HG02840 (cell line): ENCODE results near the gene CAPNS2.
"Not testable (repeated sequence)": the region's sequence is repeated elsewhere in the genome, so short reads cannot be mapped to it uniquely, and the experiment has no call there.

Source experiments
- ATAC-seq: cut with Tn5 transposase; IDR thresholded peaks from one replicate; pipeline ENCODE4 v1.9.1; 2021; ENCODE audit warnings: mild to moderate bottlenecking, moderate library complexity, moderate number of reproducible peaks; ENCODE audit not compliant: unreplicated experiment, low FRiP score

Gene CAPNS2

GRCh38 chr16:55567382-55567781, 898 bp downstream of the CAPNS2 start:
- no peak for ATAC-seq

- ATAC-seq, result no peak
Observed at GRCh38 chr16:55568207-55568606, 1.7 kb downstream of the CAPNS2 start.

GRCh38 chr16:55569025-55569424, 2.5 kb downstream of the CAPNS2 start:
- no peak for ATAC-seq

- ATAC-seq, result no peak
Observed at GRCh38 chr16:55570159-55570558, 3.7 kb downstream of the CAPNS2 start.

- no peak for ATAC-seq
Observed at GRCh38 chr16:55571191-55571897, 4.9 kb downstream of the CAPNS2 start.

- ATAC-seq, result no peak
Observed at GRCh38 chr16:55572439-55572838, 6.0 kb downstream of the CAPNS2 start.

- ATAC-seq, result no peak
Observed at GRCh38 chr16:55574811-55575210, 8.3 kb downstream of the CAPNS2 start.

- no peak for ATAC-seq
Observed at GRCh38 chr16:55575496-55575895, 9.0 kb downstream of the CAPNS2 start.

GRCh38 chr16:55576384-55576783, 9.9 kb downstream of the CAPNS2 start:
- ATAC-seq, result no peak

GRCh38 chr16:55577887-55578286, 11.4 kb downstream of the CAPNS2 start:
- ATAC-seq, result no peak

GRCh38 chr16:55585631-55586030, 19.1 kb downstream of the CAPNS2 start:
- ATAC-seq, result no peak

- no peak for ATAC-seq
Observed at GRCh38 chr16:55588799-55589198, 22.3 kb downstream of the CAPNS2 start.

- no peak for ATAC-seq
Observed at GRCh38 chr16:55592306-55592705, 25.8 kb downstream of the CAPNS2 start.

GRCh38 chr16:55597928-55598327, 31.4 kb downstream of the CAPNS2 start:
- ATAC-seq, result no peak

GRCh38 chr16:55605754-55606336, 39.4 kb downstream of the CAPNS2 start:
- no peak for ATAC-seq

GRCh38 chr16:55613613-55614335, 47.3 kb downstream of the CAPNS2 start:
- no peak for ATAC-seq

- ATAC-seq, result no peak
Observed at GRCh38 chr16:55615071-55615470, 48.6 kb downstream of the CAPNS2 start.

- not testable (repeated sequence) for ATAC-seq
Observed at GRCh38 chr16:55615670-55616069, 49.2 kb downstream of the CAPNS2 start.
